ENCODE results near the gene KDF1. TPM values are rescaled to one million over a fixed set of nuclear protein-coding genes. Genes with fewer than 3 reads are reported as not detected.
A peak's percentile ranks its signal among the peaks of the same experiment; 100 is the strongest.

Gene KDF1
- total RNA-seq, 1 experiment from 2014 or later: 8.8 TPM

GRCh38 chr1:26965213-26965612 is 4.9 kb upstream of the KDF1 start:
- H3K27ac Mint-ChIP-seq (ENCODE audit: low read depth, unreplicated experiment): no peak overlapping the region
- POLR2A ChIA-PET: interaction anchor here (0.8 kb wide), 1 partner anchor 35 kb away, joined by 5 read pairs; no protein-coding TSS in a partner anchor
- intact Hi-C loops (cut with micrococcal nuclease): no loop called here
- TF ChIP-seq, protein P1, sequence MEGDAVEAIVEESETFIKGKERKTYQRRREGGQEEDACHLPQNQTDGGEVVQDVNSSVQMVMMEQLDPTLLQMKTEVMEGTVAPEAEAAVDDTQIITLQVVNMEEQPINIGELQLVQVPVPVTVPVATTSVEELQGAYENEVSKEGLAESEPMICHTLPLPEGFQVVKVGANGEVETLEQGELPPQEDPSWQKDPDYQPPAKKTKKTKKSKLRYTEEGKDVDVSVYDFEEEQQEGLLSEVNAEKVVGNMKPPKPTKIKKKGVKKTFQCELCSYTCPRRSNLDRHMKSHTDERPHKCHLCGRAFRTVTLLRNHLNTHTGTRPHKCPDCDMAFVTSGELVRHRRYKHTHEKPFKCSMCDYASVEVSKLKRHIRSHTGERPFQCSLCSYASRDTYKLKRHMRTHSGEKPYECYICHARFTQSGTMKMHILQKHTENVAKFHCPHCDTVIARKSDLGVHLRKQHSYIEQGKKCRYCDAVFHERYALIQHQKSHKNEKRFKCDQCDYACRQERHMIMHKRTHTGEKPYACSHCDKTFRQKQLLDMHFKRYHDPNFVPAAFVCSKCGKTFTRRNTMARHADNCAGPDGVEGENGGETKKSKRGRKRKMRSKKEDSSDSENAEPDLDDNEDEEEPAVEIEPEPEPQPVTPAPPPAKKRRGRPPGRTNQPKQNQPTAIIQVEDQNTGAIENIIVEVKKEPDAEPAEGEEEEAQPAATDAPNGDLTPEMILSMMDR (IDR thresholded peaks at IDR 0.05; ENCODE audit: unreplicated experiment): no peak
- no peaks in the 10 kb centered on the region for H3K27me3 Mint-ChIP-seq (ENCODE audit: insufficient read depth, unreplicated experiment)
- no peaks in the 10 kb centered on the region for H3K9me3 Mint-ChIP-seq (ENCODE audit: unreplicated experiment)
- H3K4me1 Mint-ChIP-seq (ENCODE audit: insufficient read depth, unreplicated experiment): peaks cover 37% of the 10 kb centered on the region
- peaks cover 4% of the 10 kb centered on the region for H3K36me3 Mint-ChIP-seq (ENCODE audit: insufficient read depth, unreplicated experiment)
- no TSS peak for BruUV-seq (replicated peaks)
- H3K4me3 Mint-ChIP-seq (ENCODE audit: unreplicated experiment): no peak overlapping the region
- CTCF ChIA-PET: interaction anchor here (2.3 to 5.0 kb wide), 2 partner anchors 13 to 30 kb away, joined by 8 to 72 read pairs; partner anchors contain the start of gene TRNP1
- no peak for DNase-seq (ENCODE audit: unreplicated experiment)

DNA sequence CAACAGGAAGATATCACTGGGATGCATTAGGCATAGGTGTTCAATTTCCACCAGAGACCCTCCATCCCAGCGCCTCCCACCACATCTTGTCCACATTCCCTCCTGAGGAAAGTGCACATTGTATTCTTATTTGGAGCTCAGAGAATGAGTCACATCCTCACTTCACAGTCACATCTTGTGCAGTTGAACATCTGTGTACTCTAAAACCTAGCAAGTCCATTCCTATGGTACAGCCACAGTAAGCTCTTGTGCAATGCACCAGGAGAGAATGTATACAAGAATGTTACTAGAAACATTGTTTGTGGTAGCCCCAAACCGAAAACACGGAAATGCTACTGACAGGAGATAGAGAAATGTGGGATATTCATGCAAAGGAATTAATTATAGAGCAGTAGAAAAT is 1.6 kb upstream of the KDF1 start:
- H3K36me3 Mint-ChIP-seq (ENCODE audit: insufficient read depth, unreplicated experiment): peaks cover 7% of the 10 kb centered on the region
- no peaks in the 10 kb centered on the region for H3K9me3 Mint-ChIP-seq (ENCODE audit: unreplicated experiment)
- peaks cover 41% of the 10 kb centered on the region for H3K4me1 Mint-ChIP-seq (ENCODE audit: insufficient read depth, unreplicated experiment)
- TF ChIP-seq, protein P1 (IDR thresholded peaks at IDR 0.05; ENCODE audit: unreplicated experiment): no peak
- intact Hi-C loops (cut with micrococcal nuclease): no loop called here
- H3K4me3 Mint-ChIP-seq (ENCODE audit: unreplicated experiment): peak overlapping the region; percentile 91
- DNase-seq (ENCODE audit: unreplicated experiment): peak; percentile 90
- H3K27me3 Mint-ChIP-seq (ENCODE audit: insufficient read depth, unreplicated experiment): no peaks in the 10 kb centered on the region
- BruUV-seq (replicated peaks): no TSS peak
- CTCF ChIA-PET: interaction anchor here (0.7 to 1.2 kb wide), 3 partner anchors 15 to 1070 kb away, joined by 3 read pairs; no protein-coding TSS in a partner anchor
- POLR2A ChIA-PET: interaction anchor here (0.9 to 5.7 kb wide), 19 partner anchors 12 to 460 kb away, joined by 3 to 160 read pairs (median 6); partner anchors contain the start of genes GPATCH3, GPN2, NUDC and SFN
- peak overlapping the region; percentile 85 for H3K27ac Mint-ChIP-seq (ENCODE audit: low read depth, unreplicated experiment)

DNA sequence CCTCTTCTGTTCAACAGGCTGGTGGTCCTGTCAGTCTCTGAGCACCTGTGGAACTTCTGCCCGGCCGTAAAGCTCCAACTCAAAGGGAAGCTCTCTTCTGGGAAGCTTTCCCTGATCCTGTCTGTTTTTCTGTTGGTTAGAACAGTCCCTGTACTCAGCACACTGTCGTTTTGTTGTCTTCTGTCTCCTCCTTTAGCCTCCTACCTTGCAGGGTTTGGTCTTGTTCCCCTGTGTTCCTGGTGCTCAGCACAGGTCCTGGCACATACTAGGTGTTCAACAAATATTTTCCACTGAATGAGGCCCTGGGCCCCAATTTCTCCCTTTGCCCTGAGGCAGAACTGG is 328 bp upstream of the KDF1 start:
- Mint-ChIP-seq H3K27me3 (ENCODE audit: insufficient read depth, unreplicated experiment) (no peaks in the 10 kb centered on the region), H3K36me3 (ENCODE audit: insufficient read depth, unreplicated experiment) (peaks cover 10% of the 10 kb centered on the region), H3K4me3 (ENCODE audit: unreplicated experiment) (peak overlapping the region; percentile 91), H3K4me1 (ENCODE audit: insufficient read depth, unreplicated experiment) (peaks cover 36% of the 10 kb centered on the region), H3K27ac (ENCODE audit: low read depth, unreplicated experiment) (peak overlapping the region; percentile 85), H3K9me3 (ENCODE audit: unreplicated experiment) (no peaks in the 10 kb centered on the region)
- TF ChIP-seq, protein P1 (IDR thresholded peaks at IDR 0.05; ENCODE audit: unreplicated experiment): no peak
- no peak for DNase-seq (ENCODE audit: unreplicated experiment)
- ChIA-PET POLR2A (interaction anchor here (0.7 to 5.7 kb wide), 24 partner anchors 9 to 1753 kb away, joined by 3 to 160 read pairs (median 5); partner anchors contain the start of genes GPATCH3, GPN2, NUDC and TENT5B), CTCF (interaction anchor here (0.6 to 1.2 kb wide), 8 partner anchors 35 to 712 kb away, joined by 3 to 5 read pairs (median 3); no protein-coding TSS in a partner anchor)
- BruUV-seq (replicated peaks): no TSS peak
- intact Hi-C loops (cut with micrococcal nuclease): no loop called here

GRCh38 chr1:26959270-26959669 is 998 bp downstream of the KDF1 start:
- no peak for DNase-seq (ENCODE audit: unreplicated experiment)
- peaks cover 10% of the 10 kb centered on the region for H3K36me3 Mint-ChIP-seq (ENCODE audit: insufficient read depth, unreplicated experiment)
- H3K9me3 Mint-ChIP-seq (ENCODE audit: unreplicated experiment): no peaks in the 10 kb centered on the region
- intact Hi-C loops (cut with micrococcal nuclease): no loop called here
- ChIA-PET CTCF (interaction anchor here (0.9 kb wide), 1 partner anchor 23 kb away, joined by 3 read pairs; no protein-coding TSS in a partner anchor), POLR2A (interaction anchor here (0.9 to 5.7 kb wide), 7 partner anchors 9 to 65 kb away, joined by 3 to 160 read pairs (median 14); partner anchors contain the start of genes GPATCH3, TENT5B and TRNP1)
- peak overlapping the region; percentile 85 for H3K27ac Mint-ChIP-seq (ENCODE audit: low read depth, unreplicated experiment)
- peaks cover 34% of the 10 kb centered on the region for H3K4me1 Mint-ChIP-seq (ENCODE audit: insufficient read depth, unreplicated experiment)
- no peaks in the 10 kb centered on the region for H3K27me3 Mint-ChIP-seq (ENCODE audit: insufficient read depth, unreplicated experiment)
- H3K4me3 Mint-ChIP-seq (ENCODE audit: unreplicated experiment): peak overlapping the region; percentile 91
- TF ChIP-seq, protein P1 (IDR thresholded peaks at IDR 0.05; ENCODE audit: unreplicated experiment): no peak
- no TSS peak for BruUV-seq (replicated peaks)
